HT1080 (cell line): ENCODE data around the gene ELOA. TPM values are rescaled to one million over a fixed set of nuclear protein-coding genes. Genes with fewer than 3 reads are reported as not detected.

Experiments
- DNase-seq: peaks from one replicate; pipeline ENCODE4 v3.0.0-alpha.2; 2015; ENCODE audit warnings: low read depth
- total RNA-seq: library from RNA; depleted of rRNA; stranded (reverse); fragments of >200 nt; shearing (Covaris generic); gene quantifications from 2 replicates; pipeline ENCODE4 v1.2.3, GENCODE V29; 2014

The ELOA gene
- total RNA-seq, 1 experiment from 2014 or later, result 105 TPM

DNA sequence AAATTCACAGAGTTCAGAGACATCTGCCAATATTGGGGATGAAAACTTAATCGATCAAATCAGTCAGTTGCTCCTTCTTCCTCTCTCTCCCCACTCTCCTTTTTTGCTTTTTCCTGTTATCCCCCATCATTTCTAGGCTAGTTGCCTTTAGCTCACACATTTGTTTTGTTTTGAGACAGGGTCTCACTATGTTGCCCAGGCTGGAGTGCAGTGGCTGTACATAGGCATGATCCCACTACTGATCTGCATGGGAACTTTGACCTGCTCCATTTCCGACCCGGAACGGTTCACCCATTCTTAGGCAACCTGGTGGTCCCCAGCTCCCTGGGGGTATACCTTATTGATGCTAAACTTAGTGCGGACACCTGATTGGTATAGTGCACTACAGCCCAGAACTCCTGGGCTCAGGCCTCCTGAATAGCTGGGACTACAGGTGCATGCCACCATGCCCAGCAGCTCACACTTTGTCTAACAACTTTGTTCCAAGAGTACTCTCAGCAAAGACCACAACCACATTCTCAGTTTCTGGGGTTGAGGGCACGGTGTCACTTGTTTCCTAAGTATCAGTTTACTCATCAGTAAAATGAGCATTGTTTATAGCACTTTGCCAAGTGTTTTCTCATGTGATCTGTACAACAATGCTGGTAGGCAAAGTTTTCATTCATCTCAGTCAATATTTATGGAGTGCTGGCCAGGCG, 6.7 kb upstream of the ELOA start:
- no peak for DNase-seq

DNA sequence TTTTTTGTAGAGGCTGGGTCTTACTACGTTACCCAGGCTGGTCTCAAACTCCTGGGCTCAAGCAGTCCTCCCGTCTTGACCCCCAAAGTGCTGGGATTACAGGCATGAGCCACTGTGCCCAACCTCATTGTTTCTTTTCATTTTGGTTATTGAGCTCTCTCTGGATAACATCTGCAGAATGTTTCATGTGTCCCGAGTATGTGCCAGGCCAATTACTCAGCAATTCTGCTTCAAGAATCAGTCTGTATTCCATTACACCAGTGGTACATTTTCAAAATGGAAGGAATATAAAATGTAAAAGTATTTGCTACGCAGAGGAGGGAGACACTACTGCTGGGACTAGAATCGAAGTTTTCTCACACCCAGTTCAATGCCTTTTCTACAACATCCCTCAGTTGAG, 1.7 kb upstream of the ELOA start:
- DNase-seq, result no peak

GRCh38 chr1:23742670-23743286, 493 bp upstream of the ELOA start:
- DNase-seq, result peak; percentile 8

DNA sequence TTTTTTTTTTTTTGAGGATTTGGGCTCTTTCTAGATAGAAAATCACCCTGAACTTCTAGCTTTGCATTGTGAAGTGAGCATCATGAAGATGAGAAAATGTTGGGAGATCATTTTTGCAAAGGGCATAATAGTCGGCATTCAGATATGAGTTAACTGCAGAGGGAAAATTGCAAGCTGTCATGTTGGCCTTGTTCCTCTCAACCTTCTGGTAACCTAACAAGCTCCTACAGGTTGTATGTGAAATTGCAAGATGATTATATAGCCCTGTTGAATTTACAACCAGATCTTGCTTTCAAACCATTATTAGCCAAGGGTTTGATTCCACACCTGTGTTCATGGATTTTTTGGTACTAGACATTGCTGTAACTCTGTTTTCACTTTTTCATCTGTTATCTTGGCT, 2.2 kb downstream of the ELOA start:
- DNase-seq, result peak; percentile 19

- no peak for DNase-seq
Observed at GRCh38 chr1:23748016-23748415, 4.7 kb downstream of the ELOA start.

- peak; percentile 58 for DNase-seq
Observed at GRCh38 chr1:23751050-23751814, 8.0 kb downstream of the ELOA start.

- DNase-seq, result no peak
Observed at GRCh38 chr1:23751815-23752200, 8.5 kb downstream of the ELOA start.

DNA sequence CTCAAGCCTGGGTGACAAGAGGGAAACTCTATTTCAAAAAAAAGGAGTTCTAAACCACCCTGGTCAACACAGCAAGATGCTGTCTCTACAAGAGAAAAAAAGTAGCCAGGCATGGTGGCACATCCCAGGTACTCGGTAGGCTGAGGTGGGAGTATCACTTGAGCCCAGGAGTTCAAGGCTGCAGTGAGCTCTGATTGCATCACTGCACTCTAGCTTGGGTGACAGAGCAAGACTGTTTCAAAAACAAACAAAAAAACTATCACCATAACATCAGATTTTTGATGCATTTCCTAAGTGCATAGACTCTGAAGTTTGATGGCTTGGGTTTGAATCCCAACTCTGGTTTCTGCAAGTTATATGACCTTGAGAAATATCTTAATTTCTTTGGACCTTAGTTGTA, 9.6 kb downstream of the ELOA start:
- DNase-seq, result no peak

DNA sequence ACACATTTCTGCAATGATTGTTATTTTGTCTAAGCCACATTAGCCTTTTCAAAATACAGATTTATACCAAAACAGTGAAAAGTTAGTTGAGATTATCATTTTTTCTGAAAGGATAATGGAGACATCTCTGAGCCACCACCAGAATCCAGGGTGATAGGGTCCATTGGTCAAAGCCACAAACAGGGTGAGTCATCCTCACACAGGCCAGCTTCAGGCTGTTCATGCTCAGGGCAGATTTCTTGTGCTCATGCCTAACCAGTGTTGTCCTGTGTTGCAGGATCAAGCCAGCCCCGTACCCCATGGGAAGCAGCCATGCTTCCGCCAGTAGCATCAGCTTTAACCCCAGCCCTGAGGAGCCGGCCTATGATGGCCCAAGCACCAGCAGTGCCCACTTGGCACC, 13.4 kb downstream of the ELOA start:
- DNase-seq, result peak; percentile 61

GRCh38 chr1:23757812-23758211, 14.5 kb downstream of the ELOA start:
- no peak for DNase-seq

DNA sequence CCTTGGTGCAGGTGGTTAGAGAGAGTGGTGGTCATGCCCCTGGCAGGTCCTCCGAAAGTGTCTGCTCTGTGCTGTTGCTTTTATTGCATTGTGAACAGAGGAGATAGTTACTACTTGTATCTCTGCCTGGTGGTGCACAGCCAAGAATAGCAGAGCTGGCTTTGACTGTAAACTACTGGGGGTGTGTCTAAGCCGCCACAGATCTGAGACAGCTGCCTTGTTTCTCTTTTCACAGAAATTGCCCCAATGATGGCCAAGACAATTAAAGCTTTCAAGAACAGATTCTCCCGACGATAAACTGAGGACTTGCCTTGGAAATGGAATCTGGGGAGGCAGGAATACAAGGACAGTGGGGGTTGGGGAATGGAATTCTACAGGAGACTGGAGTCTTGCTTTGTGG, 16.0 kb downstream of the ELOA start:
- no peak for DNase-seq

GRCh38 chr1:23763041-23763577, 19.8 kb downstream of the ELOA start:
- no peak for DNase-seq

GRCh38 chr1:23768733-23769132, 25.5 kb downstream of the ELOA start:
- DNase-seq, result no peak

- DNase-seq, result peak; percentile 68
Observed at GRCh38 chr1:23772049-23772853, 29.0 kb downstream of the ELOA start.

GRCh38 chr1:23772854-23773242, 29.6 kb downstream of the ELOA start:
- no peak for DNase-seq

DNA sequence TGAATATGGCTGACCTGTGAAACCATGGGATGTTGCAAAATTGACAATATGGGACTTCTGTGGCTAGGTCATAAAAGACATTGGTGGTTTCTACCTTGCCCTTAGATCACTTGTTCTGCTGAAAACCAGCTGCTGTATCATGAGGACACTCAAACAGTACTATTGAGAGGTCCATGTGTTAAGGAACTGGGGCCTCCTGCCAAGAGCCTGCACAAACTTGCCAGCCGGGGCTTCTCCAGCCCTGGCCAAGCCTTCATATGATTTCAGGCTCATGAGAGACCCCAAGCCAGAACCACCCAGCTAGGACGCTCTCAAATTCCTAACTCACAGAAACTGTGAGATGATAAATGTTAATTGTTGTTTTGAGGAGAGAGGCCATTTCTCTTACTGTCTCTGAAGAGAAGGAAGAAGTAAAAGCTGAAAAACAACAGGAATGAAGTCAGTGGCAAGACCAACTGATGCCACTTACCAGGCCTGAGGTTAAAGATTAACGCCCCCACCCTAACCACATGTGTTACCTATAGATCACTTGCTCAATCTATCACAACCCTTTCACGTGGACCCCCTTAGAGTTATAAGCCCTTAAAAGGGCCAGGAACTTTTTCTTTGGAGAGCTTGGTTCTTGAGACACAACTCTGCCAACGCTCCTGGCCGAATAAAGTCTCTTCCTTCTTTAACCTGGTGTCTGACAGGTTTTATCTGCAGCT, 31.1 kb downstream of the ELOA start:
- DNase-seq, result no peak

DNA sequence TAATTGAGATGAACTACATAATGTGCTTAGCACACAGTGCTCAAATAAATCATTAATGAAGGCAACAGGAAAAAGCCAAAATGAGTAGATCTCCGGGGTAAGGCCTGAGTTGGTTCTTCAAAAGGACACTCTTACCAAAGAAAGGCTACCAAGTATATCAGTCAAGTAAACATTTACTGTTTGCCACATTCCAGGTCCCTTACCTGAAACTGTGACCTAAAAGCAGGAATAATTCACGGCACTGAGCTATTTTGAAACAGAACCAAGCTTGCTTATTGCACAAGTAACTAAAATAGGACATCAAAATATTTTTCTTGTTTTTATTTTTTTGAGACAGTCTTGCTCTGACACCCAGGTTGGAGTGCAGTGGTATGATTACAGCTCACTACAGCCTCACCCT, 32.9 kb downstream of the ELOA start:
- no peak for DNase-seq

GRCh38 chr1:23777979-23778814, 34.9 kb downstream of the ELOA start, which contains the start of gene PITHD1:
Gene PITHD1, plus strand, starts transcription at chr1:23778418. Its CDS starts 98 bp downstream, at chr1:23778516.
- DNase-seq, result peak; percentile 60

- DNase-seq, result peak; percentile 76
Observed at GRCh38 chr1:23779826-23780371, 36.6 kb downstream of the ELOA start.
